ENCODE measurements around the gene AP1M1. TPM values are rescaled to one million over a fixed set of nuclear protein-coding genes. Genes with fewer than 3 reads are reported as not detected.
A peak's percentile ranks its signal among the peaks of the same experiment; 100 is the strongest.

Gene AP1M1
- polyA plus RNA-seq, 5 donors = 42.7 to 62.5 (median 45.7) TPM

- peak; percentile 89 to 94 for DNase-seq
Observed at GRCh38 chr19:16293118-16294091, 95.7 kb downstream of the AP1M1 start.

- no peak for DNase-seq
Observed at GRCh38 chr19:16295057-16295456, 97.3 kb downstream of the AP1M1 start.

Other genes starting within 250 kb of the AP1M1 start
- not detected for gene OR10H4, start 248.9 kb upstream of the AP1M1 start, polyA plus RNA-seq (ENCODE audit: insufficient read depth in 1 of 5, insufficient read length in 5 of 5, low replicate concordance in 1 of 5)
- 100 to 1,000 TPM; 547 to 685 (median 592) TPM for gene TPM4, start 121.4 kb upstream of the AP1M1 start, polyA plus RNA-seq (ENCODE audit: insufficient read depth in 1 of 5, insufficient read length in 5 of 5, low replicate concordance in 1 of 5)
- gene RAB8A, start 86.0 kb upstream of the AP1M1 start, polyA plus RNA-seq (ENCODE audit: insufficient read depth in 1 of 5, insufficient read length in 5 of 5, low replicate concordance in 1 of 5) = 100 to 1,000 TPM in 1 of 5 donors, 10 to 100 TPM in 4; 63.1 to 101 (median 72.9) TPM
- 1 to 10 TPM; 1.2 to 2.4 (median 2.2) TPM for gene HSH2D, start 54.2 kb upstream of the AP1M1 start, polyA plus RNA-seq (ENCODE audit: insufficient read depth in 1 of 5, insufficient read length in 5 of 5, low replicate concordance in 1 of 5)
- gene CIB3, start 24.4 kb upstream of the AP1M1 start, polyA plus RNA-seq (ENCODE audit: insufficient read depth in 1 of 5, insufficient read length in 5 of 5, low replicate concordance in 1 of 5) = not detected
- gene FAM32A, start 12.5 kb upstream of the AP1M1 start, polyA plus RNA-seq (ENCODE audit: insufficient read depth in 1 of 5, insufficient read length in 5 of 5, low replicate concordance in 1 of 5) = 100 to 1,000 TPM in 4 of 5 donors, 10 to 100 TPM in 1; 97.1 to 118 (median 108) TPM
- gene KLF2, start 126.9 kb downstream of the AP1M1 start, polyA plus RNA-seq (ENCODE audit: insufficient read depth in 1 of 5, insufficient read length in 5 of 5, low replicate concordance in 1 of 5) = 10 to 100 TPM; 15.3 to 47.8 (median 31.4) TPM

Measured in right lung (tissue), 5 donors.